Measurements from ENCODE around the gene MDN1. TPM values are rescaled to one million over a fixed set of nuclear protein-coding genes. Genes with fewer than 3 reads are reported as not detected.
A peak's percentile ranks its signal among the peaks of the same experiment; 100 is the strongest.
"Not testable (repeated sequence)": the region's sequence is repeated elsewhere in the genome, so short reads cannot be mapped to it uniquely, and the experiment has no call there.

Gene MDN1
- 74.6 and 77.9 TPM in 2 replicates for total RNA-seq

DNA sequence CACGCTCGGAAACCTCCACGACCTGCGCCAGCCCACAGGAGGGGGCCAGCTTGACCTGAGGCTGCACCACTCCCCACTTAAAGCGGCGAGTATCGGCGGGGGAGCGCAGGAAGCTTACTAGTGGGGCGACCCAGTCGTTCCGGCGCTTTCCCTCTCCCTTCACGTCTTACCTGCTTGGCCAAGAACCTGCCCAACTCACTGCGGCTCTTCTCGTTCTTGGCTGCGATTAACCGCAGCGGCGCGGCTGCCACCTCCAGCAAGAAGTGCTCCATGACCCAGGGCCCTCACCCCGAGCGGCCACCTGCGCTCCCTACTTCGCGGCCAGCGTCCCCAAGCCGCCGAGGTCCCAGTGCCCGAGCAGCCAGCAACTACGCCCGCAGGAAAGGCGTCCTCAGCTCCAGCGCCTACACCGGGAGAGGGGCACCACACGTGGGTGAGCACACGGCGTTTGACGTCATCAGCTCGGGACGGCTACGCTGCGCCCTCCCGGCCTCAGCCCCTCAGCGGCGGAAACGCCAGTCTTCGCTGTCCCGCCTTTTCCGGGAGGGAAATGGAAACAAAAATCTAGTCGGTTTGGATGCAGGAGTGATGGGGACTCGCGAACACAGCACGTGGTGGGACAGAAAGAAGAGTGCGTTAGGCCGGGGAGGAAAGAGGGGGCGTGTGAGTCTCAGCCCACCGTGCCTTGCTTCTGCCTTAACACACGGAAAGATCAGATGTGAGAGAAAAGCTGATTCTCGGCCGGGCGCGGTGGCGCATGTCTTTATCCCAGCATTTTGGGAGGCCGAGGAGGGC is at the start of gene MDN1:
Gene MDN1, minus strand, starts transcription at position 459 of the 795 bp plus-strand sequence. Its CDS starts 187 bp downstream, at position 272.
- intact Hi-C loops (cut with micrococcal nuclease): loop anchor here (1.0 to 5.0 kb wide), 8 partner anchors 10 to 768 kb away; partner anchors contain the start of genes BACH2, CASP8AP2, LYRM2 and MAP3K7
- H3K36me3 Mint-ChIP-seq (ENCODE audit: low read depth): peaks cover 9% of the 10 kb centered on the region
- no peaks in the 10 kb centered on the region for H3K9me3 Mint-ChIP-seq
- peak within 1 kb of the TSS; percentile 97 for H3K27ac Mint-ChIP-seq
- peak; percentile 89 for DNase-seq (ENCODE audit: low spot score)
- peak within 1 kb of the TSS; percentile 87 for H3K4me3 Mint-ChIP-seq
- no peaks in the 10 kb centered on the region for H3K27me3 Mint-ChIP-seq (ENCODE audit: insufficient read depth)
- H3K4me1 Mint-ChIP-seq (ENCODE audit: low read depth): peaks cover 33% of the 10 kb centered on the region

GRCh38 chr6:89866024-89866678 is 46.6 kb upstream of the MDN1 start:
- Mint-ChIP-seq H3K4me1 (ENCODE audit: low read depth) (peaks cover 19% of the 10 kb centered on the region), H3K27ac (no peak overlapping the region), H3K36me3 (ENCODE audit: low read depth) (peaks cover 70% of the 10 kb centered on the region), H3K9me3 (peaks cover 9% of the 10 kb centered on the region), H3K4me3 (no peak overlapping the region), H3K27me3 (ENCODE audit: insufficient read depth) (no peaks in the 10 kb centered on the region)
- intact Hi-C loops (cut with micrococcal nuclease): no loop called here
- no peak for DNase-seq (ENCODE audit: low spot score)

DNA sequence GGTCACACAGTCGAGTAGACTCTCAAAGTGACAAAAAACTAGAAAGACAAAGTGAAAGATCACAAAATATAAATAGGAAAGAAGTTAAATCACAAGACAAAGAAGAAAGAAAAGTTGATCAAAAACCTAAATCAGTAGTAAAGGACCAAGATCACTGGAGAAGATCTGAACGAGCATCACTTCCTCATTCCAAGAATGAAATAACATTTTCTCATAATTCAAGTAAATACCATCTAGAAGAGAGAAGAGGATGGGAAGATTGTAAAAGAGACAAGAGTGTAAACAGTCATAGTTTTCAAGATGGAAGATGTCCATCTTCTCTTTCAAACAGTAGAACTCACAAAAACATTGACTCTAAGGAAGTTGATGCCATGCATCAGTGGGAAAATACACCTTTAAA is 43.1 kb upstream of the MDN1 start:
- H3K4me3 Mint-ChIP-seq: no peak overlapping the region
- H3K27ac Mint-ChIP-seq: peak overlapping the region; percentile 50
- intact Hi-C loops (cut with micrococcal nuclease): no loop called here
- H3K4me1 Mint-ChIP-seq (ENCODE audit: low read depth): peaks cover 31% of the 10 kb centered on the region
- no peaks in the 10 kb centered on the region for H3K27me3 Mint-ChIP-seq (ENCODE audit: insufficient read depth)
- H3K36me3 Mint-ChIP-seq (ENCODE audit: low read depth): peaks cover 65% of the 10 kb centered on the region
- H3K9me3 Mint-ChIP-seq: peaks cover 9% of the 10 kb centered on the region
- DNase-seq (ENCODE audit: low spot score): no peak

- no peaks in the 10 kb centered on the region for H3K27me3 Mint-ChIP-seq (ENCODE audit: insufficient read depth)
- no peak overlapping the region for H3K27ac Mint-ChIP-seq
Measured at GRCh38 chr6:89862273-89862672, 42.7 kb upstream of the MDN1 start.

GRCh38 chr6:89859744-89860143 is 40.1 kb upstream of the MDN1 start:
- H3K27me3 Mint-ChIP-seq (ENCODE audit: insufficient read depth): no peaks in the 10 kb centered on the region
- H3K9me3 Mint-ChIP-seq: peaks cover 9% of the 10 kb centered on the region
- H3K36me3 Mint-ChIP-seq (ENCODE audit: low read depth): peaks cover 57% of the 10 kb centered on the region
- intact Hi-C loops (cut with micrococcal nuclease): loop anchor here (1.0 kb wide), 1 partner anchor 24 kb away; no protein-coding TSS in a partner anchor
- peaks cover 31% of the 10 kb centered on the region for H3K4me1 Mint-ChIP-seq (ENCODE audit: low read depth)
- peak overlapping the region; percentile 86 for H3K27ac Mint-ChIP-seq
- peak; percentile 1 for DNase-seq (ENCODE audit: low spot score)
- no peak overlapping the region for H3K4me3 Mint-ChIP-seq

More at GRCh38 chr6:89862273-89862672, 42.7 kb upstream of the MDN1 start:
- intact Hi-C loops (cut with micrococcal nuclease): no loop called here
- H3K9me3 Mint-ChIP-seq: peaks cover 9% of the 10 kb centered on the region
- peaks cover 31% of the 10 kb centered on the region for H3K4me1 Mint-ChIP-seq (ENCODE audit: low read depth)
- H3K36me3 Mint-ChIP-seq (ENCODE audit: low read depth): peaks cover 61% of the 10 kb centered on the region
- DNase-seq (ENCODE audit: low spot score): no peak
- no peak overlapping the region for H3K4me3 Mint-ChIP-seq

DNA sequence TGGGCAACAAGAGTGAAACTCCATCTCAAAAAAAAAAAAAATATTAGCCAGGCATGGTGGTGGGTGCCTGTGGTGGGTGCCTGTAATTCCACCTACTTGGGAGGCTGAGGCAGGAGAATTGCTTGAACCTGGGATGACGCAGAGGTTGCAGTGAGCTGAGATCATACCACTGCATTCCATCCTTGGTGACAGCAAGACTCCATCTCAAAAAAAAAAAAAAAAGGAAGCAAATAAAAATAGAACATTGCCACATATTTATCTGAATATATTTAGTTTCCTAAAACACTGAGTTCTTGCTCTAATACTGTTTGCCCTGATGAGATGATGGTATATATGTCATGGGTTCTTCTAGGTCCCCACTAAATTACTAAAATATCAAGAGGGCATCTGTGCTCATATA is 38.4 kb upstream of the MDN1 start:
- H3K4me3 Mint-ChIP-seq: no peak overlapping the region
- intact Hi-C loops (cut with micrococcal nuclease): no loop called here
- no peaks in the 10 kb centered on the region for H3K27me3 Mint-ChIP-seq (ENCODE audit: insufficient read depth)
- peaks cover 53% of the 10 kb centered on the region for H3K36me3 Mint-ChIP-seq (ENCODE audit: low read depth)
- H3K4me1 Mint-ChIP-seq (ENCODE audit: low read depth): peaks cover 24% of the 10 kb centered on the region
- H3K9me3 Mint-ChIP-seq: peaks cover 9% of the 10 kb centered on the region
- DNase-seq (ENCODE audit: low spot score): no peak
- no peak overlapping the region for H3K27ac Mint-ChIP-seq

GRCh38 chr6:89853068-89853467 is 33.5 kb upstream of the MDN1 start:
- peaks cover 33% of the 10 kb centered on the region for H3K36me3 Mint-ChIP-seq (ENCODE audit: low read depth)
- intact Hi-C loops (cut with micrococcal nuclease): no loop called here

DNA sequence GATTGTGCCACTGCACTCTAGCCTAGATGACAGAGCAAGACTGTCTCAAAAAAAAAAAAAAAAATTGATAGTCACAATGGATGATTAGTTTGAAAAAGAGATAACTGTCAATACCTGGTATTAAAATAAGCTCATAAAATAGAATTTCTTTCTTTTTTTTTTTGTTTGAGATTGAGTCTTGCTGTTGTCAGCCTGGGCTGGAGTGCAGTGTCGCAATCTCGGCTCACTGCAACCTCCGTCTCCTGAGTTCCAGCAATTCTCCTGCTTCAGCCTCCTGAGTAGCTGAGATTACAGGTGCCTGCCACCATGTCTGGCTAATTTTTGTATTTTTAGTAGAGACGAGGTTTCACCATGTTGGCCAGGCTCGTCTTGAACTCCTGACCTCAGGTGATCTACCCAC is 27.9 kb upstream of the MDN1 start:
- H3K9me3 Mint-ChIP-seq; H3K27ac Mint-ChIP-seq; H3K4me3 Mint-ChIP-seq; intact Hi-C loops (cut with micrococcal nuclease); H3K27me3 Mint-ChIP-seq (ENCODE audit: insufficient read depth); DNase-seq (ENCODE audit: low spot score): not testable (repeated sequence)
- H3K4me1 Mint-ChIP-seq (ENCODE audit: low read depth): peaks cover 16% of the 10 kb centered on the region
- H3K36me3 Mint-ChIP-seq (ENCODE audit: low read depth): peaks cover 16% of the 10 kb centered on the region

More at GRCh38 chr6:89853068-89853467, 33.5 kb upstream of the MDN1 start:
- Mint-ChIP-seq H3K4me1 (ENCODE audit: low read depth) (peaks cover 6% of the 10 kb centered on the region), H3K27me3 (ENCODE audit: insufficient read depth) (no peaks in the 10 kb centered on the region), H3K4me3 (no peak overlapping the region), H3K9me3 (no peaks in the 10 kb centered on the region), H3K27ac (no peak overlapping the region)
- no peak for DNase-seq (ENCODE audit: low spot score)

GRCh38 chr6:89843070-89843469 is 23.5 kb upstream of the MDN1 start:
- intact Hi-C loops (cut with micrococcal nuclease): no loop called here
- no peaks in the 10 kb centered on the region for H3K27me3 Mint-ChIP-seq (ENCODE audit: insufficient read depth)
- H3K27ac Mint-ChIP-seq: no peak overlapping the region
- H3K4me1 Mint-ChIP-seq (ENCODE audit: low read depth): peaks cover 27% of the 10 kb centered on the region
- no peaks in the 10 kb centered on the region for H3K9me3 Mint-ChIP-seq
- H3K36me3 Mint-ChIP-seq (ENCODE audit: low read depth): peaks cover 11% of the 10 kb centered on the region
- DNase-seq (ENCODE audit: low spot score): no peak
- H3K4me3 Mint-ChIP-seq: no peak overlapping the region

GRCh38 chr6:89842228-89842627 is 22.6 kb upstream of the MDN1 start:
- no peak overlapping the region for H3K27ac Mint-ChIP-seq
- DNase-seq (ENCODE audit: low spot score): no peak
- intact Hi-C loops (cut with micrococcal nuclease): no loop called here
- no peaks in the 10 kb centered on the region for H3K9me3 Mint-ChIP-seq
- H3K27me3 Mint-ChIP-seq (ENCODE audit: insufficient read depth): no peaks in the 10 kb centered on the region
- H3K4me3 Mint-ChIP-seq: no peak overlapping the region
- H3K36me3 Mint-ChIP-seq (ENCODE audit: low read depth): peaks cover 14% of the 10 kb centered on the region
- H3K4me1 Mint-ChIP-seq (ENCODE audit: low read depth): peaks cover 31% of the 10 kb centered on the region

DNA sequence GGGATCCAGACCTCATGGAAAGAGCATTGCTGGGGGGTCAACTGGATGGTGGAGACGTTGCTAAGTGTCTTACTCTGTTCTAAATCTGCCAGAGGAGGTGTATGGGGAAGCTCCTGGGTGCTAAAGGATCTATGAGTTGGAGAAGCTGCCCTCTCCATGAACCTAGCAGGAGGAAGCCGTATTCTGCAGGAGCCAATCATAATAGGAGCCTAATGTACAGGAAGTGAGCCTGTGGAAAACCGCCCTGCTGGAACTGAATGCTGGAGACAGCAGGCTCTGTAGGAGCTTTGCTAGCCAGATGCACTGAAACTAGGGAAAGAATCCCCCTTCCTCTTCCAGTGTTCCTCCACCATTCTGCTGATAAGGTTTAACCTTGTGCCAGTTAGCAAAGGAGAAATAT is 20.9 kb upstream of the MDN1 start:
- H3K9me3 Mint-ChIP-seq: no peaks in the 10 kb centered on the region
- H3K36me3 Mint-ChIP-seq (ENCODE audit: low read depth): peaks cover 23% of the 10 kb centered on the region
- H3K4me1 Mint-ChIP-seq (ENCODE audit: low read depth): peaks cover 44% of the 10 kb centered on the region
- peak overlapping the region; percentile 40 for H3K27ac Mint-ChIP-seq
- no peaks in the 10 kb centered on the region for H3K27me3 Mint-ChIP-seq (ENCODE audit: insufficient read depth)
- intact Hi-C loops (cut with micrococcal nuclease): no loop called here
- no peak overlapping the region for H3K4me3 Mint-ChIP-seq
- no peak for DNase-seq (ENCODE audit: low spot score)

- intact Hi-C loops (cut with micrococcal nuclease): loop anchor here (5.0 kb wide), 1 partner anchor 91 kb away; no protein-coding TSS in a partner anchor
- H3K36me3 Mint-ChIP-seq (ENCODE audit: low read depth): peaks cover 48% of the 10 kb centered on the region
- H3K4me3 Mint-ChIP-seq: peak overlapping the region; percentile 45
- H3K27me3 Mint-ChIP-seq (ENCODE audit: insufficient read depth): no peaks in the 10 kb centered on the region
- H3K9me3 Mint-ChIP-seq: no peaks in the 10 kb centered on the region
- H3K4me1 Mint-ChIP-seq (ENCODE audit: low read depth): peaks cover 47% of the 10 kb centered on the region
- no peak for DNase-seq (ENCODE audit: low spot score)
- peak overlapping the region; percentile 19 for H3K27ac Mint-ChIP-seq
Measured at GRCh38 chr6:89836639-89837222, 17.1 kb upstream of the MDN1 start.
